Lower lobe of right lung (tissue), 2 donors: ENCODE data around the gene MORN3. TPM values are rescaled to one million over a fixed set of nuclear protein-coding genes. Genes with fewer than 3 reads are reported as not detected.
"Not testable (repeated sequence)": the region's sequence is repeated elsewhere in the genome, so short reads cannot be mapped to it uniquely, and the experiment has no call there.

Source experiments
- ATAC-seq, 2 donors: fragments of 200-7000 bp; cut with Tn5 transposase; one replicate each; pipeline ENCODE4 v1.9.1; 2020 to 2022; ENCODE audit warnings: mild to moderate bottlenecking in 2 of 2, moderate library complexity in 2 of 2
- DNase-seq: peaks from one replicate; pipeline ENCODE4 v3.0.0-alpha.2; 2020
- H3K27ac ChIP-seq: fragments of 200-600 bp; one replicate; pipeline ENCODE4 v1.8.0; 2022
- H3K27me3 ChIP-seq: fragments of 200-600 bp; one replicate; pipeline ENCODE4 v1.8.0; 2022; ENCODE audit warnings: low read depth
- H3K36me3 ChIP-seq: fragments of 200-600 bp; one replicate; pipeline ENCODE4 v1.8.0; 2022; ENCODE audit warnings: mild to moderate bottlenecking
- H3K4me1 ChIP-seq: fragments of 200-600 bp; one replicate; pipeline ENCODE4 v1.8.0; 2022
- H3K4me3 ChIP-seq: fragments of 200-600 bp; one replicate; pipeline ENCODE4 v1.8.0; 2022; ENCODE audit warnings: mild to moderate bottlenecking
- H3K9me3 ChIP-seq: fragments of 200-600 bp; one replicate; pipeline ENCODE4 v1.8.0; 2022
- intact Hi-C: fragments of 100-400 bp; cut with DNase I; formaldehyde crosslinking; loops from one replicate; pipeline ENCODE4 v1.11.0; 2022
- total RNA-seq: library from RNA; stranded (reverse); fragmentation: NEBNext Ultra II Directional; extraction: Animal tissue kit (Norgen Biotek cat#: 25700); gene quantifications from one replicate; pipeline ENCODE4 v1.2.1, GENCODE V29; 2021
- TF ChIP-seq, protein P1 (sequence below): fragments of 200-600 bp; IDR thresholded peaks from one replicate; pipeline ENCODE4 v1.8.0; 2022; ENCODE audit warnings: antibody characterized with exemption, mild to moderate bottlenecking
- donor health status: DM: no; HTN: yes; CAD: no; lungs with severe emphysema.

MORN3 gene
- total RNA-seq, 1 donor from 2014 or later = 2.1 TPM

DNA sequence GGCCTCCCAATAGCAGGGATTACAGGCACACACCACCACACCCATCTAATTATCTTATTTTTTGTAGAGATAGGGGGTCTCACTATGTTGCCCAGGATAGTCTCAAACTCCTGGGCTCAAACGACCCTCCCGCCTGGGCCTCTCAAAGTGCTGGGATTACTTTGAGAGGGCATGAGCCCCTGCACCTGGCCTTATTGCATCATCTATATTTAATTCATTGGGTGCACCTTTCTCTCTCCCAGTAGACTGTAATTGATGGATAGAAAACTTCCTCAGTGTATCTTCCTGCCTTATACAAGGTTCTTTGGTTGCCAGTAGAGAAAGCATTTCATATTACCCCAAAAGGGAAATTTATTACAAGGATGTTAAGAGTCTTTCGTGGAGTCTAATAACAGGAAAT is 8.9 kb upstream of the MORN3 start:
- peaks cover 5% of the 10 kb centered on the region for H3K4me1 ChIP-seq

DNA sequence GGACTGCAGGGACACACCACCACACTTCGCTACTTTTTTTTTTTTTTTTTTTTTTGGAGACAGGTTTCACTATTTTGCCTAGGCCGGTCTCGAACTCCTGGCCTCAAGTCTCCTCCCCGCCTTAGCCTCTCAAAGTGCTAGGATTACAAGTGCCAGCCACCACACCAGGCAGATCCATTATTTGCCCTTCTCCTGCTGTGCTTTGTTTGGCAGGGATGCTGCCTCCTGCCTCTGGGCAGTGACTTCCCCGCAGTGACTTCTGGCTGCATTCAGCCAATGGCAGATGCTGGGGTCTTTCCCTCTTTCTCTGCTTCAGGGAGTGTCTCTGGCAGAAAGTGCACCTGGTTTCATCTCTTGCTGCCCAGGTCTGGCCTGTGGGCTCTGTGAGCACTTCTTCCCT is 6.7 kb upstream of the MORN3 start:
- Histone ChIP-seq H3K36me3 (no peaks in the 10 kb centered on the region), H3K27ac (no peak overlapping the region), H3K27me3 (no peaks in the 10 kb centered on the region), H3K4me1 (peaks cover 9% of the 10 kb centered on the region), H3K4me3 (no peak overlapping the region), H3K9me3 (no peaks in the 10 kb centered on the region)
- ATAC-seq (no peak), DNase-seq (no peak)
- intact Hi-C loops = loop anchor here (10.0 kb wide), 1 partner anchor 181 kb away; no protein-coding TSS in a partner anchor
- TF ChIP-seq, protein P1, sequence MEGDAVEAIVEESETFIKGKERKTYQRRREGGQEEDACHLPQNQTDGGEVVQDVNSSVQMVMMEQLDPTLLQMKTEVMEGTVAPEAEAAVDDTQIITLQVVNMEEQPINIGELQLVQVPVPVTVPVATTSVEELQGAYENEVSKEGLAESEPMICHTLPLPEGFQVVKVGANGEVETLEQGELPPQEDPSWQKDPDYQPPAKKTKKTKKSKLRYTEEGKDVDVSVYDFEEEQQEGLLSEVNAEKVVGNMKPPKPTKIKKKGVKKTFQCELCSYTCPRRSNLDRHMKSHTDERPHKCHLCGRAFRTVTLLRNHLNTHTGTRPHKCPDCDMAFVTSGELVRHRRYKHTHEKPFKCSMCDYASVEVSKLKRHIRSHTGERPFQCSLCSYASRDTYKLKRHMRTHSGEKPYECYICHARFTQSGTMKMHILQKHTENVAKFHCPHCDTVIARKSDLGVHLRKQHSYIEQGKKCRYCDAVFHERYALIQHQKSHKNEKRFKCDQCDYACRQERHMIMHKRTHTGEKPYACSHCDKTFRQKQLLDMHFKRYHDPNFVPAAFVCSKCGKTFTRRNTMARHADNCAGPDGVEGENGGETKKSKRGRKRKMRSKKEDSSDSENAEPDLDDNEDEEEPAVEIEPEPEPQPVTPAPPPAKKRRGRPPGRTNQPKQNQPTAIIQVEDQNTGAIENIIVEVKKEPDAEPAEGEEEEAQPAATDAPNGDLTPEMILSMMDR = no peak

More for the DNA sequence above, 8.9 kb upstream of the MORN3 start:
- H3K9me3 ChIP-seq = no peaks in the 10 kb centered on the region
- ATAC-seq (no peak), DNase-seq (no peak)
- TF ChIP-seq, protein P1 = no peak
- intact Hi-C loops = loop anchor here (10.0 kb wide), 1 partner anchor 184 kb away; no protein-coding TSS in a partner anchor
- no peak overlapping the region for H3K4me3 ChIP-seq
- no peak overlapping the region for H3K27ac ChIP-seq
- H3K36me3 ChIP-seq = no peaks in the 10 kb centered on the region
- no peaks in the 10 kb centered on the region for H3K27me3 ChIP-seq

DNA sequence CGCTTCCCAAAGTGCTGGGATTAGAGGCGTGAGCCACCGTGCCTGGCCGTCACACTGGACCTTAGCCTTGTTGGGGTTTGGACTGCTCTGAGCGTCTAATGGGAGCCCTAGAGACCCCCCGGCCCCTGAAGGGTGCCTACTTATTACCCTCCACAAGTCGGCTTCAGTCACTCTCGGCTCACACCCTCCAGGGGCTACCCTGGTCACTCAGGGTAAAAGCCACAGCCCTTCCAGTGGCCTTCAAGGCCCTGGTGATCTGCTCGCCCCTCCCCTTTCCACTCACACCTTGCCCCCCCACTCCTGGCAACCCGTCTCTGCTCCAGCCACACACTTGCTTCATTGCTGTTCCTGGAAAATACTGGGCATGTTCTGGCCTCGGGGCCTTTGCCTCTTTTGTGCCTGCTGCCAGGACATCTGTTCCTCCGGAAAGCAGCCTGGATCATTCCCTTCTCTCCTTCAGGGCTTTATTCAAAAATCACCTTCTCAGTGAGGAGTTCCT is 3.6 kb upstream of the MORN3 start:
- intact Hi-C loops = loop anchor here (10.0 kb wide), 1 partner anchor 178 kb away; no protein-coding TSS in a partner anchor
- peak; percentile 30 to 47 for ATAC-seq
- Histone ChIP-seq H3K9me3 (no peaks in the 10 kb centered on the region), H3K27me3 (no peaks in the 10 kb centered on the region), H3K4me1 (peaks cover 9% of the 10 kb centered on the region), H3K36me3 (no peaks in the 10 kb centered on the region), H3K27ac (peak overlapping the region; percentile 60), H3K4me3 (peak overlapping the region; percentile 57)
- TF ChIP-seq, protein P1 = no peak
- no peak for DNase-seq

DNA sequence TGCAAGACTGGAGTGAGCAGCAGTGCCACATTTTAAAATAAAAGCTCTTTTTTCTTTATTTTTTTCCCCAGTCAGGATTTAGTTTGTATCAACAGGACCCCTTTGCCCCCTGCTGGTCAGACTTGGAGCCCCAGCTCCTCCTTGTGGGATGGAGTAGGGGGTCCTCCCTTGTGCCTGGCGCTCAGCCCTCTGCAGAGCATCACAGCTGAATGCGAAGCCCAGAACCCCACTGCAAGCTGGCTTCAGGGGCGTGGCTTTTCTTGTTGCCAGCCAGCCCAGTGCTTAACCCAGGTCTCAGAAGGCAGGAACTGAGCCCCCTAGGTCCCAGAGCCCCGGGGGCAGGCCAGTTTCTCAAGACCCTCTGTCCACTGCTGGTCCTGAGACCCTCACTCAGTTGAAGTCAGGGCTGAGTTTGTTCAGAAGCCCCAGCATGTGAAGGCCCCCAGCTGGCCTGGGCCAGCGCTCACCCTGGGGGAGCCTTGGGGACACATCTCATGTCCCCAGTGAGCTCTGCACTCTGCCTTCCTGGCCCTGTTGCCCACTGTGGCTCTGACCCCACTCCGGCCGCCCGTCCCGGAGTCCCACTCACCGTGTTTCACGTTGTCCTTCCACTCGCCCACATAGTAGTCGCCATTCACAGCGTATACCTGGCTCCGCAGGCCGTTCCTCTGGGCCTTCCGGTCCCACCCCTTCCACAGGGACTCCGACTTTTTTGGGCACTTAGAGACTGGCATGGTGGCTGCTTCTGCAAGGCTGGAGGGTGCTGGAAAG is 519 bp downstream of the MORN3 start:
- Histone ChIP-seq H3K36me3 (no peaks in the 10 kb centered on the region), H3K9me3 (no peaks in the 10 kb centered on the region), H3K4me1 (peaks cover 9% of the 10 kb centered on the region), H3K4me3 (no peak overlapping the region), H3K27ac (no peak overlapping the region), H3K27me3 (no peaks in the 10 kb centered on the region)
- TF ChIP-seq, protein P1 = peak; percentile 75
- no peak for DNase-seq
- ATAC-seq = no peak
- intact Hi-C loops = no loop called here

DNA sequence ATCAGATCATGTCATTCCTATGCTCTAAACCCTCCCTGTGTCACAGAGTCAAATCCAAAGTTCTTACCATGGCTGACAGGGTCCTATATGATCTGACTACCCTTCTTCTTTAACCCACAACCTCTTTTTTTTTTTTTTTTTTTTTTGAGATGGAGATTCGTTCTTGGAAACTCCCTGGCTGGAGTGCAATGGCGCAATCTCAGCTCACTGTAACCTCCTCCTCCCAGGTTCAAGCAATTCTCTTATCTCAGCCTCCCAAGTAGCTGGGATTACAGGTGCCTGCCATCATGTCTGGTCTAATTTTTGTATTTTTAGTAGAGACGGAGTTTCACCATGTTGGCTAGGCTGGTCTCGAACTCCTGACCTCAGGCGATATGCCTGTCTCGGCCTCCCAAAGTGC is 2.6 kb downstream of the MORN3 start:
- H3K4me3 ChIP-seq, intact Hi-C loops, H3K27ac ChIP-seq, ATAC-seq, H3K27me3 ChIP-seq, H3K9me3 ChIP-seq, H3K4me1 ChIP-seq, H3K36me3 ChIP-seq, DNase-seq: not testable (repeated sequence)

DNA sequence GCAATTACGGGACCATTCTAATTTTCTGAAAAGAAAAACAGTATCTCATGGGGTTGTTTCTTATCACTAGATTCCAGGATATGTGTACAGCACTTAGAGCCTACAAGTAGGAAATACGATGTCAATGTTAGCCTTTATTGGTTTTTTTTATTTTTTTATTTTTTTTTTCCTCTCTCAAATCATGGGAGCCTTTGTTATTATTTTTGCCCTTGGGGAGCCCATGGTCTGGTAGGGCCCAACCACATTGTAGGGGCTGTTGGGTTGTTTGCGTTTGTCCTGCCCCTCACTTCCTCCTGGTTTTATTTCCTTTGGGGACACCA is 5.9 kb downstream of the MORN3 start:
- Histone ChIP-seq H3K4me1 (peaks cover 12% of the 10 kb centered on the region), H3K27me3 (no peaks in the 10 kb centered on the region), H3K4me3 (no peak overlapping the region), H3K36me3 (no peaks in the 10 kb centered on the region), H3K9me3 (no peaks in the 10 kb centered on the region), H3K27ac (peak overlapping the region; percentile 78)
- intact Hi-C loops = no loop called here
- DNase-seq (no peak), ATAC-seq (no peak)
- TF ChIP-seq, protein P1 = no peak

DNA sequence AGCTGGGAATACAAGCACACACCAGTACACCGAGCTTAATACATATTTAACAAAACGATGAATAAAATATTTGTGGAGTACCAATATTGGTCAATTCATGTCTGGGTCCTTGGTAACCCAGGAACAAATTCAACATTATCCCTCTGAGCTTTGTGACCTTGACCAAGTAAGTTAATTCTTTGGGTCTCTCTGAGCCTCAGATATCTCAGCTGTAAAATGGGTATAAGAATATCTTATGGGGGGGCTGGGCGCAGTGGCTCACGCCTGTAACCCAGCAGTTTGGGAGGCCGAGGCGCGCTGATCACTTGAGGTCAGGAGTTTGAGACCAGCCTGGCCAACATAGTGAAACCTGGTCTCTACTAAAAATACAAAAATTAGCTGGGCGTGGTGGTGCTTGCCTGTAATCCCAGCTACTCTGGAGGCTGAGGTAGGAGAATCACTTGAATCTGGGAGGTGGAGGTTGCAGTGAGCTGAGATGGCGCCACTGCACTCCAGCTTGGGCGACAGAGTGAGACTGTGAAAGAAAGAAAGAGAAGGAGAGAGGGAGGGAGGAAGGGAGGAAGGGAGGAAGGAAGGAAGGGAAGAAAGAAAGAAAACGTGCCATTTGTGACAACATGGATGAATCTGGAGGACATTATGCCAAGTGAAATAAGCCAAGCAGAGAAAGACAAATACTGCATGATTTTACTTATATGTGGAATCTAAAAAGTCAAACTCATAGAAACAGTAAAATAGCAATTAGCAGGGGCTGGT is 7.9 kb downstream of the MORN3 start:
- DNase-seq, H3K27me3 ChIP-seq, H3K36me3 ChIP-seq, H3K9me3 ChIP-seq, intact Hi-C loops, H3K4me3 ChIP-seq, H3K27ac ChIP-seq, ATAC-seq: not testable (repeated sequence)
- H3K4me1 ChIP-seq = peaks cover 20% of the 10 kb centered on the region
